HG02981 (cell line): ENCODE data around the gene CSRP3.

Experiments used
- ATAC-seq: cut with Tn5 transposase; IDR thresholded peaks from one replicate; pipeline ENCODE4 v1.9.1; 2021; ENCODE audit warnings: mild to moderate bottlenecking, moderate library complexity; ENCODE audit not compliant: unreplicated experiment

The CSRP3 gene

GRCh38 chr11:19226378-19227195, 24.8 kb upstream of the CSRP3 start:
- no peak for ATAC-seq

DNA sequence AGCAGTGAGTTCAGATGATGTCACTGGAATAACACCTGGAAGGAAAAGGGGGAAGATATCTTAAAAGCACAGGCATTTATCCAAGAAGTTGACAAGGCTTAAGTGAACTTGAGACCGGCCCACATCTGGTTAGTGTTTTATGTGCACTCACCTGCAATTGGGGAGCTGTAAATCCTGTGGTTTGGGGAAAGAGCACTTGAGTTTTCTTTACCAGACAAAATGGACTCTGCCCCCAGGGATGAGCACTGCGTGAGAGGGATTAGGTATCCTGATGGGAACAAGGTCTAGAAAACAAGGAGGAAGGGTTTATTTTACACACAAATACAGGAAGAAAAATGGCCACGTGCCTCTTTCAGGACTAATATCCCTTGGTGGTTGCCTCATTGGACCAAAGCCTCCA, 23.8 kb upstream of the CSRP3 start:
- ATAC-seq, result no peak

DNA sequence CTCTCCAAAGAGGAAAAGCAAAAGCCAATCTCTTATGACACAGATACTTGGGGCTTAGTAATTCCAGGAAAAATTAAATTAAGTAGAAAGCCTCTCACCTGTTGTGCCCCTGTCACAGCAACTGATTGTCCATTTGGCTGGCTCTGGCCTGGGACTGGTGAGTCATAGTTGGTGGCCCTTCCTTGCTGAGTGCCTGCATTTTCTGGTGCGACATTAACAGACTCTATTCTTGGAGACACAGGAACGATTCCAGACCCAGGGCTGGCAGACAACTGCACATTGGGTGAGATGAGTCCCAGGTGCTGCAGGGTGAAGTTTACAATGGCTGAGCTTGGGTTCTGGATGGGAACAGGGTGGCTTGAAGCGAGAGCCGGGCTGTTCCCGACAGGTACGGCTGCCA, 23.3 kb upstream of the CSRP3 start:
- no peak for ATAC-seq

- no peak for ATAC-seq
These were observed 19.3 kb upstream of the CSRP3 start for GRCh38 chr11:19220903-19221724.

- ATAC-seq, result no peak
These were observed 17.1 kb upstream of the CSRP3 start for GRCh38 chr11:19218786-19219460.

GRCh38 chr11:19218216-19218615, 16.4 kb upstream of the CSRP3 start:
- no peak for ATAC-seq

DNA sequence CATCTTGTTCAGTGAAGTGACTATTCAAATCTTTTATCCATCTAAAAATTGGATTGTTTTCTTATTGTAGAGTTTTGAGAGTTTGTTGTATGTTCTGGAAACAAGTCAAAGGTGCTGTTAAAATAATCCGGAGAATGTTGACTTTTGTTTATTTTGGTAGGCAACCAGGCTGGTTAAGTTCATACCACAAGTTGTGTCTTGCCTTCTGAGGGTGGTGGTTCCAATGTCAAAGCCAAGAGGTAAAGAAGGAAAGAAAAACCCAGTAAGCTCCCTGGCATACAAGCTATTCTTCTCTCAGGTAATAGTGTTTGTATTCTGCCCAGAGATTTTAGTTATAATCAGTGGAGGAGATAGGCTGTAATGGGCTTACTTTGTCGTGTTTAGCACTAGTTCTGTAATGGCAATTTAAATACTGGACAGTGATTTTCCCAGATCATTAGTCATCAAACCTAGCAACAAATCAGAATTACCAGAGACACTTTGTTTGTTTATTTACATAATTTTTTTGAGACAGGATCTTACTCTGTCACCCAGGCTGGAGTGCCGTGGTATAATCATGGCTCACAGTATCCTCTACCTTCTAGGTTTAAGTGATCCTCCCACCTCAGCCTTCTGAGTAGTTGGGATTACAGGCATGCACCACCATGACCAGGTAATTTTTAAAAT, 15.1 kb upstream of the CSRP3 start:
- ATAC-seq, result no peak

DNA sequence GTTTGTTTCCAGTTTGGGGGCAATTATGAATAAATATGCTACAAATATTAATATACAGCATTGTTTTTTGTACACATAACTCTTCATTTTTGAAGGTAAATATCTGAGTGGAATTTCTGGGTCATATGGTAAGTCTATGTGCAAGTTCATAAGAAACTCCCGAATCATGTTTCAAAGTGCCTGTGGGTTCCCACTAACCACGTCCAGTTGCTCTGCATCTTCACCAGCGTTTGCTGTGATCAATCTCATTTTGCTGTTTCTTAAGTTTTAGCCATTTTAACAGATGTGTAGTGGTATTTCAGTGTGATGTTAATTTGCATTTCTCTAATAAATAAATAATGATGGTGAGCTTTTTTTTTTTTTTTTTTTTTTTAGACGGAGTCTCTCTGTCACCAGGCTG, 14.2 kb upstream of the CSRP3 start:
- no peak for ATAC-seq

DNA sequence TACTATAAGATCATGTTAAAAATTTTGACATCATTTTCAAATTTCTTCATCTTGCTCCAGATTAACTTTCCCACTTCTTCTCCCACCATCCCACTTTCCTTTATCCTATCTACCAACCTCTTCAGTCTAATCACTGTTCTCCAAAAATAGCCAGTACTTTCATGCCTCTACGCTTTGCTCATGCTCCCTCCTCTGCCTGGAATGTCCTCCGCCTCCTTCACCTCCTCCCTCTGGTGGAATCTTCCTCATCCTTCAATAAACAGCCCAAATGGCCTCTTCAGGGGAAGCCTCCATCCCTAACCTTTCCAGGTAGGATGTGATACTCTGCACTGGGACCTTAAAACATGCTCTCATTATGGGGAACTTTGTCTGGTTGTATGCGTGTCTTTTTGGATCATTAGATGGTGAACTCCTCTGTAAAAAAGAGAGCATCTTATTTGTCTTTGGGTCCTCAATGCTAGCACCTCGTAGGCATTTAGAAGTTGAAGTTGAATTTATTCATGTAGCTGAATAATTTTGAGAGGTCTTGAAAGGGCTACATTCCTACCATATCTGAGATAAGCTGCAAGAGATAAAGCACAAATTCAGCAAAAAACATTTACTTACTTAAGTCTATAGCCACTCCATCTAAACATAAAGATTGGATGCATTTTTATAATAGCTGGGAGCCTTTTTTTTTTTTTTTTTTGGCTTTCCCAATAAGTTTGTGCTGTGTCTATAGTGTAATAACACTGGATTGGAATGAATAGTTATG, 8.0 kb upstream of the CSRP3 start:
- ATAC-seq, result no peak

- ATAC-seq, result no peak
These were observed 7.3 kb upstream of the CSRP3 start for GRCh38 chr11:19208959-19209546.

DNA sequence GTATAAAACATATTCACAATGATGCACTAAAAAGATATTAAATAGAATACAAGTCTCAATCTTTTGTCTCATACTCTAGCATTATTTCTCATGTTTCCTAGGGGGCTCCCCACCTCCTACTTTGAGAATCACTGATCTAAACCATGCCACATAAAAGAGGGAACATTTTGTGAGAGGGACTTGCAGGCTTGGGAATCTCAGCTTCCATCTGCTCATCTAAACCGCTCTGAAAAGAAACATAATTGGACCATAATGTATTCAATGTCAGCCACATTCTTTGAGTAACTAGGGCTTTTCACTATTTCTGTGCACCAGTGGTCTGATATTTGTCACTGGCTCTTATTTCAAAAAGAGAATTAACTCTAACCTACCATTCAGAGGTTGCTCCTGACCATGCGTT, 6.4 kb upstream of the CSRP3 start:
- no peak for ATAC-seq

DNA sequence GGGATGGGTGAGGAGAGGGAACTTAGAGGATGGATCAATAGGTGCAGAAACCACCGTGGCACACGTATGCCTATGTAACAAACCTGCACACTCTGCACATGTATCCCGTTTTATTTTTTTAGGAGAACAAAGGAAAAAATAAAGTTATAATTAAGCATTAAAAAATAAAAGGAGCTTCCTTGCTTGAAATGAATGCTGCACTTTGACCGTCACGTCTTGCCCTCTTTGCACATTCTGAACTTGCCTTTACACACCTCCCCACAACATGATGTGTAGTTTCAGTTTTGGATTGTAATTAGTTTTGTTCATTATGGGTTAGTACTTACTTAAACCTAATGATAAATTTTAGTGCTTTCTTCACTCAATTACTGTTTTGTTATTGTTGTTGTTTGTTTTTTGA, 3.1 kb upstream of the CSRP3 start:
- no peak for ATAC-seq

DNA sequence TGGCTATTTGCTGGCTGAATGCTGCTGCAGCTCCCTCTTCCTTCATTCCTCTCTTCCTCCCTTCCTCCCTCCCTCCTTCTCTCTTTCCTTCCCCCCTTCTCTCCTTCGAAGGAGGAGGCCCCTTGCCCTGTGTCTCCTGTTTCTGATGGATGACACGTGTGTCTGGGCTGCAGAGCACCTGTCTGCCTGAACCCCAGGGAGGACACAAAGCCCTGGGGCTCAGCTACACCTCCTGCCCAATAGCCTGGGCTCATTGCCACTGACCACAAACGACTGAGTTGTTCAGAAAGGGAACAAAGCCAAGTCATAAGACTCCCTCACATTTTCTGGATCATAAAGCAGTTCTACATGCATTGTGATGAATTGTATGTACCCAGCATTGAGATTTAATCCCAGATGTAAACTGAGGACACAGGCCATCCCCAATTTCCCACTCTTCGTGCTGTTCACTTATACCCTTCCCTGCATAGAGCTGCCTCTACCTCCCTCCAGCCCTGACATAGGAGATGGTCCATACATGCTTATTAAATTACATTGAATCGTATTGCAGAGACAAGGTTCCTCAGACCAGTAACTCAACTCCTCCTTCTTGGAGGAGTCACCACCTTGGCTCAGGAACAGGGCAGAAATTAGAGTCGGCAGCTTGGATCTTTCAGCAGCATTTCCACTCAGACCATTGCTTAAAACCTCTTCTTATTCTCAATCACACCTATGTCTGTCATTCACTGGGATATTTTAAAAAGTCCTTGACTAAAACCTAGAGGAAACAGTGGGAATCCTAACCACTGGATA, 1.2 kb downstream of the CSRP3 start:
- ATAC-seq, result no peak

DNA sequence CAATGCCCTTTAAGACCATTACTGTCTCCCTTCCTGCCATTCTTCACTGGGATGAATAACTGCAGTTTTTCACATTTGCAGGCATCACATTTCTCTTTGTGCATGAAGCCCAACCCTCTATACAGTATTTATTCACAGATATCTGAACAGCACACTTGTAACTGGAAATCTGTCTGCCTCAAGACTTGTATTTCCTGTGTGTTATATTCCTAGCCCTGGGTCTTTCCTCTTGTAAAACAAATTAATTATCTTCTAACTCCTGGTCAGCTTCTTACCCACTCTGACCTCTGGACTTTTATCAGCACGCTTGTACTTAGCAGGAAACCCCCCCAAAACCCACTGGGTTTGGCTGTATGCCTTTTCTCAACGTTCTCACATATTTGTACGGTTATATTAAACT, 2.0 kb downstream of the CSRP3 start:
- ATAC-seq, result no peak

DNA sequence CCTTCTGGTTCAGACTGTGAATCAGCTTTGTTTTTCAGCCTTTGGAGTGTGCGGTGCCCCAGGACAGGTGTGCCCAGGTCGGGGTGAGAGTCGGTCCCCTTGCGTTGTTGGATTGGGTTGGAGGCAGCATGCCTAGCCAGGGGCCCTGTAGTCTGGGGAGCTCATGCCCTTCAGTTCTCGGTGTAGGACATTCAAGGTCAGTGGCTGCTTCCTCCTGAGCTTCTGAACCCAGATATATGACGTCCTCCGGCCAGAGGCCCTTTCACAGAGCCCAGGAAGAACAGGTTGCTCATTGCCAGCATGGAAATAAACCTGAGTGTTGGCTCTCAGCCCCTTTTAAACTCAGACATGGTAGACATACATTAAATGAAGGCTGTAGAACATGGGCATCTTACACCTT, 2.7 kb downstream of the CSRP3 start:
- no peak for ATAC-seq

DNA sequence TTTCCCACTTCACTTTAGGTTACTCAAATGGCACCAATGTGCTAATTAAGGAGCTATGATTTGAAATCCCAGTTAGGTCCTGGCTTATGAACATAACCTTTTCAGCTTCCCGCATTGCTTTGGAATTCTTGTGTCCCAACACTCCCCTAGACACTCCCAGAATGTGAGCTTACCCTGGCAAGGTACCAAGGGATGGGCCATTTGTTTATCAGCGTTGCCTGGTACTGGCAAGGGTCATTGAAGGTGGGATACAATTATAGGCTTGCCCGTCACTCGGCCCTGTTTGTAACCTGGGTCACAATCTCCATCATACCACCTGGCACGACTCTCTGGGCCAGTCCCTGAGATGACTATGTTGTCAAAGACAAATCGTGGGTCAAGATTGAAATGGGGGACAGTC, 5.4 kb downstream of the CSRP3 start:
- no peak for ATAC-seq

- ATAC-seq, result no peak
These were observed 7.0 kb downstream of the CSRP3 start for GRCh38 chr11:19194620-19195308.

- ATAC-seq, result no peak
These were observed 7.9 kb downstream of the CSRP3 start for GRCh38 chr11:19193916-19194315.
